Measurements from ENCODE around the gene ZBTB8A. TPM values are rescaled to one million over a fixed set of nuclear protein-coding genes. Genes with fewer than 3 reads are reported as not detected.

ZBTB8A gene
- 10.4 TPM for total RNA-seq

DNA sequence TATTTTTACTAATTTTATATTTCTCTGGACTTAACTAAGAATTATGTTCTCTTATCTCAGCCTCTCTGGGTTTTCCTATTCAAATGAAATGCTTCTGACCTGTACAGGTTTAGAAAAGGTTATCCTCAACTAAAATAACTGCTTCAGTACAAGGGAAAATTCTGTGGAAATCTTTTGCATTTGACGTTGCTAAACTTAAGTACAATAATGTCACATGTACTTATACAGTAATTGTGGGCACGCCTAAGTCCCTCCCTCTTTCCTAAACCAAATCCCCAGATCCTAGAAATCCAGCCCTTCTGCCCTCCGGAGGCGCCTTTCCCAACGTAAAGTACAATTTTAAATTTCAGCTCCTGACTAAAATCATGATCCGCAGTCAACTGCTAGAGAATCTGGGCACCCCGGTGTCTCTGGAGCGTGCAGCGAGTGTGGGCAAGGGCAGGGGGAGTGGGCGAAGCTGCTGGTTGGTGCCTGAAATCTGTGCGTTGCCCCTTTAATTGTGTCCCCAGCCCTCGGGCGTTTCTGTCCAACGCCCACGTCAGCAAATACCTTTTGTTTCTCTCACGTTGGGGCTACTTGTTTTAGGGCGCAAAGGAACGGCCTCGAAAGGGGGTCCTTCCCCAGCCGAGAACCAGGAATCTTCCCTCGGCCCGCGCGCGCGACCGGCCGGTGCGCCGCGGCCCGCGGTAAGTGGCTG is at the start of gene ZBTB8A:
ZBTB8A (plus strand) TSS at position 541 of the 697 bp plus-strand sequence. CDS start 53,505 bp downstream, outside the sequence.
- Histone ChIP-seq H3K4me3 (ENCODE audit: low read length in 3 of 3) (peak within 1 kb of the TSS; percentile 79 to 84 (median 84)), H3K27ac (ENCODE audit: low read depth, low read length) (no peak within 1 kb of the TSS), H3K27me3 (ENCODE audit: control insufficient read depth in 3 of 3, insufficient read depth in 3 of 3, low read length in 3 of 3) (no peaks in the 10 kb centered on the region)

DNA sequence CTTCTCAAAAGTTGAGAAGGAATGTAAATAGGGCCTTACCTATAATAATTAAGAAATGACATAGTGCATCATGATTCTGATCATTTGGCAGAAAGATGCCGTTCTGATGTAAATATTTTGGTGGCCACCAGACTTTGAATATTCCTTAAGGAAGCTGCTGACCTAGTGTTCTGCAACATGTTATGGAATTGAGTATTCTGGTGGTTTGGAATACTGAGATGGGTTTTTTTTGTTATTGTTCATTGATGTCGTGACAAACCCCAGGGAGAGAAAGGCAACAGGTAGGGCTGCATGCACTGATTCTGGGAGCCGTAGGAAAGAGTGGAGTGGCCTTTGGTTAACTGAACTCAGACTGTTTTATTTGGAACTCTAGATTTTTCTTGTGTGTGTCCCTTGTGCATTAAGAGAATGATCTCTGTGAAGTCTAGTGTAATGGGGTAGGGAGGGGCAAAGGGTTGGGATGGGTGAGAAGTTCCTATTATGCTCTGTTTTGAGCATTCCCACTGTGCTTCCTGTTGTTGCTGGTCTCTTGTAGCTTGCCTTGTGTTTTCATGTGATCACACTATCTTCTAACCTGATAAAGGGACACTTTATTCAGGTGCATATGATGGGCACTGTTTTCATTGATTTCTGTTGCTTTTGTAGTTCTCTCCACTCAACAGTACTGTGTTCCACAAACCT is 49.3 kb upstream of the ZBTB8A start:
- Histone ChIP-seq H3K4me3 (ENCODE audit: low read length in 3 of 3) (no peak overlapping the region), H3K9ac (ENCODE audit: low read depth in 1 of 3, low read length in 3 of 3) (no peak overlapping the region), H3K27me3 (ENCODE audit: control insufficient read depth in 3 of 3, insufficient read depth in 3 of 3, low read length in 3 of 3) (no peaks in the 10 kb centered on the region), H3K9me3 (ENCODE audit: control insufficient read depth in 3 of 3, low read length in 3 of 3) (no peaks in the 10 kb centered on the region), H3K36me3 (ENCODE audit: control insufficient read depth in 3 of 3, insufficient read depth in 3 of 3, low read length in 3 of 3) (no peaks in the 10 kb centered on the region), H3K27ac (ENCODE audit: low read depth, low read length) (no peak overlapping the region), H3K4me1 (ENCODE audit: control insufficient read depth in 3 of 3, insufficient read depth in 3 of 3, low read length in 3 of 3) (no peaks in the 10 kb centered on the region)

More for the DNA sequence above, at the start of gene ZBTB8A:
- H3K36me3 ChIP-seq (ENCODE audit: control insufficient read depth in 3 of 3, insufficient read depth in 3 of 3, low read length in 3 of 3): no peaks in the 10 kb centered on the region
- peaks cover 9 to 10% (median 9%) of the 10 kb centered on the region in 3 donors for H3K4me1 ChIP-seq (ENCODE audit: control insufficient read depth in 3 of 3, insufficient read depth in 3 of 3, low read length in 3 of 3)
- no peaks in the 10 kb centered on the region for H3K9me3 ChIP-seq (ENCODE audit: control insufficient read depth in 3 of 3, low read length in 3 of 3)
- H3K9ac ChIP-seq (ENCODE audit: low read depth in 1 of 3, low read length in 3 of 3): peak within 1 kb of the TSS; percentile 53 to 82 (median 70)

DNA sequence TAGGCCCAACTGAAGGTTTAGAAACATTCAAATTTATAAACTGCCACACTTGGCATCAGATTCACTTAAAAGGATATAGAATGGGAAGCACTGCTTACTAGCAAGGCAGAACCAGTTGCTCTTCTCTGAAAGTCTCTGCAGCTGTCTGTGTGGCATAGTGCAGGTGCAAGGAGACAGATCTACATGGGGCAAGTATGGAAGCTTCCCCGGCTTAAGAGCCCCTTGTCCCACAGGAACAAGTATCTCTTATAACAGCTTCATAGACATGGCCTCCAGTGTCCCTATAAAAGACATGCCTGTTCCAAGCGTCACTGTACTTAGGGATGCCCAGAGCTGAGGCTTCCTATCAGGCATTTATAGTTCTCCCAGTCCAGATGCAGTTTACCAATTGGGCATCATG is 47.8 kb upstream of the ZBTB8A start:
- no peak overlapping the region for H3K27ac ChIP-seq (ENCODE audit: low read depth, low read length)
- no peaks in the 10 kb centered on the region for H3K36me3 ChIP-seq (ENCODE audit: control insufficient read depth in 3 of 3, insufficient read depth in 3 of 3, low read length in 3 of 3)
- no peaks in the 10 kb centered on the region for H3K9me3 ChIP-seq (ENCODE audit: control insufficient read depth in 3 of 3, low read length in 3 of 3)
- H3K9ac ChIP-seq (ENCODE audit: low read depth in 1 of 3, low read length in 3 of 3): no peak overlapping the region
- no peak overlapping the region for H3K4me3 ChIP-seq (ENCODE audit: low read length in 3 of 3)
- H3K27me3 ChIP-seq (ENCODE audit: control insufficient read depth in 3 of 3, insufficient read depth in 3 of 3, low read length in 3 of 3): no peaks in the 10 kb centered on the region
- no peaks in the 10 kb centered on the region for H3K4me1 ChIP-seq (ENCODE audit: control insufficient read depth in 3 of 3, insufficient read depth in 3 of 3, low read length in 3 of 3)

DNA sequence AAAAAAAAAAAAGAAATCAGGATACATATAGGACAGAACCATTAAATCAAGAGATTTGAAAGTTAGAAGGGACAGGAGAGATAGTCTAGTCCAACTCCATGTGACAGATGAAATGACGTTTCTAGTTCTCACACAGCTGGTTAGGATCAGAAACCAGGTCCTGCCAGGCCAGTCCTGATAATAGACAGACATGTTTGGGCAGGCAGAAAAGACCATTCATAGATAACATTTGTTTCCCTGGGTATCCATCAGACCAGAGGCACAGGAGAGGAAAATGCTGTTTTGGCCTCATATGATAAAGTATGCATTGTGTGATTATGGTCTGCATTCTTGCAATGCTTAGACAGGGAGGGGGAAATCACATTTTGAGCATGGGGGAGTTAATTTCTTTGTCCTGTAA is 45.0 kb upstream of the ZBTB8A start:
- H3K9me3 ChIP-seq (ENCODE audit: control insufficient read depth in 3 of 3, low read length in 3 of 3): no peaks in the 10 kb centered on the region
- no peak overlapping the region for H3K27ac ChIP-seq (ENCODE audit: low read depth, low read length)
- peaks cover 0 to 2% (median 0%) of the 10 kb centered on the region in 3 donors for H3K4me1 ChIP-seq (ENCODE audit: control insufficient read depth in 3 of 3, insufficient read depth in 3 of 3, low read length in 3 of 3)
- no peak overlapping the region for H3K4me3 ChIP-seq (ENCODE audit: low read length in 3 of 3)
- H3K9ac ChIP-seq (ENCODE audit: low read depth in 1 of 3, low read length in 3 of 3): no peak overlapping the region
- H3K27me3 ChIP-seq (ENCODE audit: control insufficient read depth in 3 of 3, insufficient read depth in 3 of 3, low read length in 3 of 3): no peaks in the 10 kb centered on the region
- H3K36me3 ChIP-seq (ENCODE audit: control insufficient read depth in 3 of 3, insufficient read depth in 3 of 3, low read length in 3 of 3): no peaks in the 10 kb centered on the region

DNA sequence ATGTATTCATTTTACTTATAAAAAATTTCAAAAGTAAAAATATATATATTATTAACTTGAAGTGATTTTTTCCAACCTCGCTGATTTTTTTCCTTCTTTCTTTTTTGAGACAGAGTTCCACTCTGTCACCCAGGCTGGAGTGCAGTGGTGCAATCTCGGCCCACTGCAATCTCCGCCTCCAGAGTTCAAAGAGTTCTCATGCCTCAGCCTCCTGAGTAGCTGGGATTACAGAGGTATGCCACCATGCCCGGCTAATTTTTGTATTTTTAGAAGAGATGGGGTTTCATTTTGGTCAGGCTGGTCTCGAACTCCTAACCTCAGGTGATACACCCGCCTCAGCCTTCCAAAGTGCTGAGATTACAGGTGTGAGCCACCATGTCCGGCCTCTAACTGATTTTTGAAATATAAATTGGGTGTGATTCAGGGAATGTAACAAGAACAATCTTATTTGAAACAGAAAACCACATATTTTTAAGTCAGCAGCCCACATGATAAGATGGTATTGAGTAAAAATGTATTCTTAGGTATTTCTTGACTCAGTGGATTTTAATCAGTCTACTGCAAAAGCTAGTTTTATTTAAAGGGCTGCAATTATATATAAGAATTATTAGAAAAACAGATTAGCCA is 44.4 kb upstream of the ZBTB8A start:
- H3K36me3 ChIP-seq (ENCODE audit: control insufficient read depth in 3 of 3, insufficient read depth in 3 of 3, low read length in 3 of 3): no peaks in the 10 kb centered on the region
- H3K27me3 ChIP-seq (ENCODE audit: control insufficient read depth in 3 of 3, insufficient read depth in 3 of 3, low read length in 3 of 3): no peaks in the 10 kb centered on the region
- H3K9ac ChIP-seq (ENCODE audit: low read depth in 1 of 3, low read length in 3 of 3): no peak overlapping the region
- peaks cover 0 to 2% (median 0%) of the 10 kb centered on the region in 3 donors for H3K4me1 ChIP-seq (ENCODE audit: control insufficient read depth in 3 of 3, insufficient read depth in 3 of 3, low read length in 3 of 3)
- H3K4me3 ChIP-seq (ENCODE audit: low read length in 3 of 3): no peak overlapping the region
- H3K9me3 ChIP-seq (ENCODE audit: control insufficient read depth in 3 of 3, low read length in 3 of 3): no peaks in the 10 kb centered on the region
- no peak overlapping the region for H3K27ac ChIP-seq (ENCODE audit: low read depth, low read length)

DNA sequence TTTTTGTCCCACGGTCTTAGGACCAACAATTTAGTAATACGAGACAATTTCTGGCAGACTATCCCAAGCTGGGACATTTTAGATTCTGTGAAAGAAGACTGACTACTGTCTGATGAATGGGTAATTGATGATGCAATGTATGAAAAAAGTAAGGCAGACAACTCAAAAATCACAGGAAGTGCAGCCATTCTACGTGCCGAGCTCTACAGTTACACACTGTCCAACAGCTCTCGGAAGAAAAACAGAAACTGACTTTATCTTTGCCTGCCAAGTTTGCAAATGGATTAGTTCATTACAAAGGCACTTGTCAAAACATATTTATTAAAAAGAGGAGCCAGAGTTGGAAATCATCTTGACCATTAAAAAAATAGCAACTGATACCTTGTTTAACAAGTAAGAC is 43.1 kb upstream of the ZBTB8A start:
- no peaks in the 10 kb centered on the region for H3K27me3 ChIP-seq (ENCODE audit: control insufficient read depth in 3 of 3, insufficient read depth in 3 of 3, low read length in 3 of 3)
- no peaks in the 10 kb centered on the region for H3K36me3 ChIP-seq (ENCODE audit: control insufficient read depth in 3 of 3, insufficient read depth in 3 of 3, low read length in 3 of 3)
- H3K9me3 ChIP-seq (ENCODE audit: control insufficient read depth in 3 of 3, low read length in 3 of 3): no peaks in the 10 kb centered on the region
- H3K4me3 ChIP-seq (ENCODE audit: low read length in 3 of 3): no peak overlapping the region
- H3K4me1 ChIP-seq (ENCODE audit: control insufficient read depth in 3 of 3, insufficient read depth in 3 of 3, low read length in 3 of 3): peaks cover 0 to 5% (median 3%) of the 10 kb centered on the region in 3 donors
- H3K27ac ChIP-seq (ENCODE audit: low read depth, low read length): no peak overlapping the region
- H3K9ac ChIP-seq (ENCODE audit: low read depth in 1 of 3, low read length in 3 of 3): peak overlapping the region in 1 of 3 donors; percentile 59

DNA sequence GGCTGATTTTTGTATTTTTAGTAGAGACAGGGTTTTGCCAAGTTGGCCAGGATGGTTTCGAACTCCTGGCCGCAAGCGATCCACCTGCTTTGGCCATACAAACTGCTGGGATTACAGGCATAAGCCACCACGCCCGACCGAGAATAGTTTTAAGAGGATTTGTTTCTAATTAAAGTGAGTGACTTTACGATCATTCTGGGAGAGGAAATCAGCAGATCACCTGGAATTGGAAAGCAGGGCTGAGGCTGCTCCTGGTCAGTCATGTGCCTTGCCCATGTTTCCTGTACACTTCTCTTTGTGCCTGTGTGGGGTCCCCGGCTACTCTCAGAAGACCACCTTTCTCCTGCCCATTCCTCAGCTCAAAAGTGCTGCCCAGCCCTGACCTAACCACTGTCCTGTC is 40.5 kb upstream of the ZBTB8A start:
- H3K27ac ChIP-seq (ENCODE audit: low read depth, low read length): no peak overlapping the region

DNA sequence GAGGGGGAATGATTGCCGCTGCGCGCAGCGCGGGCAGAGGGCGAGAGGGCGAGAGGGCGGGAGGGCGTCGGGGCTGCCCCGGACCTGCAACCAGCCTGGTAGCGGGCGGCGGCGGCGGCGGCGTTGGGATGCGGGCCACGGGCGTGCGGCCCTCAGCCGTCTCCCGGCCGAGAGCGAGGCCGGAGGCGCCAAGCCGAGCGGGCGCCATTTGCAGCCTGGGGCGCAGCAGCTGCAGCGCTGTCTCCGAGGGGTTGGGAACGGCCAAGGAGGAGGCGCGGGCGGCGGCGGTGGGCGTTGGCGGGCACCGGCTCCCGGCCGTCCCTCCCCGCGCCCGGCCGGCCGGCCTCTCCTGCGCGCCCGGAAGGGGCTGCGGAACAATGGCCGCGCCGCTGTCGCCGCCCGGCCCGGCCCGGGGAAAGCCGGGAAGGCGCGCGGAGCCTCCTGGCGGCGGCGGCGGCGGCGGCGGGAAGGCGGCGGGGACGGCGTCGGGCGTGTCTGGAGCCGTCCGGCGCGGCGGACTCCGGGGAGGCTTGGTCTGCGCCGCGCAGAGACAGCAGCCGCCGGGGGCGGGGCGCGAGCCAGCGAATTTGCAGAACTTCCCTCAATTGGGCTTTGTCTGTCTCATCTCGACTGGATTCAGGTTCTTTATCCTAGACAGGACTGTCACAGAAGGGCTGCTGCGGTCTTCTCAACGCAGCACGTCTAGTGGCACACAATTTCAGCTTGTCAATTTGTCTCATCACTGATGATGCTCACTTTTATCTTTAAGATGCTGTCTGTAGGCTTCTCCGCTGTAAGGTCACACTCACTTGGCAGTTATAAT is 38.6 kb upstream of the ZBTB8A start:
- H3K27ac ChIP-seq (ENCODE audit: low read depth, low read length): peak overlapping the region; percentile 54
- H3K27me3 ChIP-seq (ENCODE audit: control insufficient read depth in 3 of 3, insufficient read depth in 3 of 3, low read length in 3 of 3): no peaks in the 10 kb centered on the region
- peak overlapping the region; percentile 68 to 85 (median 79) for H3K4me3 ChIP-seq (ENCODE audit: low read length in 3 of 3)
- H3K36me3 ChIP-seq (ENCODE audit: control insufficient read depth in 3 of 3, insufficient read depth in 3 of 3, low read length in 3 of 3): no peaks in the 10 kb centered on the region
- peak overlapping the region; percentile 57 to 87 (median 59) for H3K9ac ChIP-seq (ENCODE audit: low read depth in 1 of 3, low read length in 3 of 3)
- no peaks in the 10 kb centered on the region for H3K9me3 ChIP-seq (ENCODE audit: control insufficient read depth in 3 of 3, low read length in 3 of 3)
- H3K4me1 ChIP-seq (ENCODE audit: control insufficient read depth in 3 of 3, insufficient read depth in 3 of 3, low read length in 3 of 3): peaks cover 0 to 10% (median 6%) of the 10 kb centered on the region in 3 donors

More for the DNA sequence above, 40.5 kb upstream of the ZBTB8A start:
- no peaks in the 10 kb centered on the region for H3K36me3 ChIP-seq (ENCODE audit: control insufficient read depth in 3 of 3, insufficient read depth in 3 of 3, low read length in 3 of 3)
- H3K4me3 ChIP-seq (ENCODE audit: low read length in 3 of 3): no peak overlapping the region
- no peaks in the 10 kb centered on the region for H3K27me3 ChIP-seq (ENCODE audit: control insufficient read depth in 3 of 3, insufficient read depth in 3 of 3, low read length in 3 of 3)
- H3K4me1 ChIP-seq (ENCODE audit: control insufficient read depth in 3 of 3, insufficient read depth in 3 of 3, low read length in 3 of 3): peaks cover 0 to 10% (median 6%) of the 10 kb centered on the region in 3 donors
- H3K9ac ChIP-seq (ENCODE audit: low read depth in 1 of 3, low read length in 3 of 3): no peak overlapping the region
- no peaks in the 10 kb centered on the region for H3K9me3 ChIP-seq (ENCODE audit: control insufficient read depth in 3 of 3, low read length in 3 of 3)

DNA sequence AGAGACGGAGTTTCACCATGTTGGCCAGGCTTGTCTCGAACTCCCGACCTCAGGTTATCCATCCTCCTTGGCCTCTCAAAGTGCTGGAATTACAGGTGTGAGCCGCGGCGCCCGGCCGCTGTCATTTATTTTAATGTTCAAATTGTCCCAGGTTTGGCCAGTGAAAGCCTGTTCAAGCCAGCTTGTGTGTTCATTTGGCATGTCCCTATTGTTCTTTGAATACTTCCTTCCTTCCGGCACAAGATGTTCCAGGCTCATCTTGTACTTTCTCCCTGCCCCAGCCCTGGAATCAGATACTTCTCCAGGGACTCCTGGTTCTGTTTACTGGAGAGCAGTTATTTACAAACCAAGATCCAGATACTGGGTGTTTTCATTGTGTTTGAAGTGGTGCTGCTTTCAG is 37.4 kb upstream of the ZBTB8A start:
- H3K4me1 ChIP-seq (ENCODE audit: control insufficient read depth in 3 of 3, insufficient read depth in 3 of 3, low read length in 3 of 3): peaks cover 0 to 10% (median 6%) of the 10 kb centered on the region in 3 donors
- no peaks in the 10 kb centered on the region for H3K36me3 ChIP-seq (ENCODE audit: control insufficient read depth in 3 of 3, insufficient read depth in 3 of 3, low read length in 3 of 3)
- H3K27ac ChIP-seq (ENCODE audit: low read depth, low read length): no peak overlapping the region
- H3K9ac ChIP-seq (ENCODE audit: low read depth in 1 of 3, low read length in 3 of 3): no peak overlapping the region
- H3K4me3 ChIP-seq (ENCODE audit: low read length in 3 of 3): no peak overlapping the region
- H3K9me3 ChIP-seq (ENCODE audit: control insufficient read depth in 3 of 3, low read length in 3 of 3): no peaks in the 10 kb centered on the region
- H3K27me3 ChIP-seq (ENCODE audit: control insufficient read depth in 3 of 3, insufficient read depth in 3 of 3, low read length in 3 of 3): no peaks in the 10 kb centered on the region
